Measurements from ENCODE around the gene QDPR.
"Not testable (repeated sequence)": the region's sequence is repeated elsewhere in the genome, so short reads cannot be mapped to it uniquely, and the experiment has no call there.

The QDPR gene

DNA sequence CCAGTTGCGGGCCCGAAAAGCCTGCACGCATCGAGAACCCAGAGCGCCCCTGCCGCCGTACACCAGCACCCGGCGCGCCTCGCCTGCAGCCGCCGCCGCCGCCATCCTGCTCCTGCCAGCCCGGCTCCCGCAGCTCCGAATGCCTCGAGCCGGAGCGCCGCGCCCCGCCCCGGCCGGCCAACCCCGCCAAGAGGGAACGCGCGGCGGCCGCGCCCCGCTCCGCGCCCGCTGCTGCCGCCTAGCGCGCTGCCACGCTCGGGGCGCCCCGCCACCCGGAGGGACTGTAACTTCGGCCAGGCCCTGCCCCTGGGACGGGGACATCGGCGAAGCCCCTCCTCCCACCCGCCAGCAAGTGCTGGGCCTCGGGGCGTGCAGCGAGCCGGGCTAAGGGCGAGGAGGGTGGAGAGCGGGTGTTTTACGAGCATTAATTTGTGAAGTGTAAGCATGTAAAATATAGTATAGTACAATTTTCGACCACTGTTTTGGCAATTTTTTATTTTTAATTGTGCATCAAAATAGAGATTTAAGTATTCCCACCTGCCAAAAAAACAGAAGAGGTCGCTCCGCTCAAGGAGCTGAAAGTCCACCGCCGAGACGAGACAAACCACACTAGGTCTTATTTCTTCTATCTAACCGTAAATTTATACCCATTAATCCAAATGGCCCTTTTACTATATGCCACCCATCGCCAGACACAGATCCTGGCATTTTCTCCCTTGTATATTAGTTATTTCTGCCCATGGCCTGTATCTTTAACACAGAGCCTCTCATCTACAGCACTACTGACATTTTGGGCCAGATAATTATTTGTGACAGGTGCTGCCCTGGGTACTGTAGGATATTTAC lies at the start of gene QDPR:
Gene QDPR (minus strand): TSS at position 141 of the 846 bp plus-strand sequence. CDS start 36 bp downstream, at position 105.
- peak; percentile 67 to 71 for DNase-seq

DNA sequence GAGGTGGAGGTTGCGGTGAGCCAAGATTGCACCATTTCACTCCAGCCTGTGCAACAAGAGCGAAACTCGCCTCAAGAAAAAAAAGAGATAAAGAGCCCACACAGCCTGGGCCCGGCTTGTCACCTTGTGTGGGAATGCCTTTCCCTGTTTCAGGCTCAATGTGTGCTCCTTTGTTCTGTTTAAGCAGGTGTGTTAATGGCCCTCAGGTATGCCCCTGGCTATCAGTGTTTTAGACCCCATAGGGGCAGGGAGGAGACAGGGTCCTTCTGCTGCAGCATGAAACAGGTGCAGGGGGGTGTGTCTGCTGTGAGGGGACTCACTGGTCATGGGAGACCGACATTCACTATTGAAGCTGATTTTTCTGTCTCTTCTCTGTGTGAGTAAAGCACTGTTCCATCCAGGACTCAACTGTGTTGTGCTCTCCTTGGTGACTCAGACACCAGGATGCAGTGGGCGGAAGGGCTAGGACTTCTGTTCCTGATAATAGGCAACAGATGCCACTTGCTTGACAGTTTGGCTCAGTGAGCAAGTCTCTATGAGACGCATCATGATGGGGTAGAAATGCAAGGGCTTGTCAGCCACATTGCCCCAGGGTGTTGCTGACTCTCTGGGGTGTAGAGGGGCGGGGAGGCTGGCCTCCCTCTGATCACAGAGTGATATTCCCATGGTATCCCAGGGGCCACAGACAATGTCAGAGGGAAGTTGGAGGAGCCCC lies 49.5 kb upstream of the QDPR start:
- DNase-seq, result no peak

- DNase-seq, result no peak
Measured at GRCh38 chr4:17560065-17560673, 48.3 kb upstream of the QDPR start.

DNA sequence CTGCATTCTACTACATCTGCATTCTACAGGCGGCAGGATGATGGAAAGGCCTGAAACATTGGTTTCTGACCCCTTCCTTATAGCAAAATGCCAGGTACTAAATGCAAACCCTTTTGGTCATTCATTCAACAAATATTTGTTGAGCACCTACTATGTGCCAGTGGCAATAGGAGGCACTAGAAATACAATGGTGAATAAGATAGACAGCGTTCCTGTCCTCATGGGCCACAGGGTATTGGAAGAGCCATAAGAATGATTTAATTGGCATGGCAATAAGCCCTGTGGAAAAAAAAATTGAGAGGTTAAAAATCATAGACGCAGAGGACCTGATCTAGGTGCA lies 47.8 kb upstream of the QDPR start:
- no peak for DNase-seq

DNA sequence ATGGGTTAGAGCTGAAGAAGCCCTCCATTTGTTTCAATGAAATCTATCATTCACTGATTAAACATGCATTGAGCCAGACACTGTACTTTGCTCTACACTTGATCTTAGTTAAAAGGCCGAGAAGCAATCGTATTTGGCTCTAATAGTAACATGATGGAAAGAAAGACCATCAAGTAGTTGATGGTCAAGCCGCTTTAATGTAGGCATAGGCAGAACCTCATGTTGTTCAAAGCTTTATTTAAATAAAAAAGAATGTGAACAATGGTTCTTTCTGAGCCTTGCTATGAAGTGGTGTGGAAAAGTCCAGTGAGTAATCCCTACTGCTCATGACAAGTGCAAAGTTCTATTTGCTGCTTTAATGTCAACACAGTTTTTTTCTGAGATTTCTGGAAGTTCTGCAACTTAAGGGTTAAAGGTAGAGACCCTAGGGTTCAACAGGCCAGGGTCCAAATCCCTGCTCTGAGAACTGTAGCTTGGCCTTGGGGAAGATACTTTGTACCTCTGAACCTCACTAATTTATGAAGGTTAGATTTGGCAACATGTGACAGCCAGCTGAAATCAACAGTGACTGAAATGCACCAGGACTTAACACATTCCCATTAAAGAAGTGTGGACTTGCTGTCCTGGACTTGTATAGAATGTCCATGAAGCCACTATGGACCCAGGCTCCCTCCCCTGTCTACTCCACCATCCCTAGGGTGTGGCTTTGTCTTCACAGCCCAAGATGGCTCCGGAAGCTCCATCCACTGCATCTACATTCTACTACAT lies 47.2 kb upstream of the QDPR start:
- DNase-seq, result no peak

DNA sequence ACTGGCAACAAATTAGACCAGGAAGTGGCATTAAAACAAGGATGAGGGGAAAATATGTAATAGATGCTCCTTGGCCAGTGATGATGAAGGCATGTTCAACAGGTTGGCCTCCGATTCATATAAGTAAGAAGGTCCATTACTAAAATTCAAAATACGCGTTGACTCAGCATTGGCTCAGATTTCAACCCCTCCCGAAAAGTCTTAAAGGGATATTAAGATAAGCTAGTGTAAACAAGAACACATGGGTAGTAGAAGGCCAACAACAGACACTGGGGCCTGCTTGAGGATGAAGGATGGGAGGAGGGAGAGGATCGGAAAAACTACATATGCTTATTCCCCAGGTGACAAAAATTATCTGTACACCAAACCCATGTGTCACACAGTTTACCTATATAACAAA lies 46.0 kb upstream of the QDPR start:
- DNase-seq, result no peak

DNA sequence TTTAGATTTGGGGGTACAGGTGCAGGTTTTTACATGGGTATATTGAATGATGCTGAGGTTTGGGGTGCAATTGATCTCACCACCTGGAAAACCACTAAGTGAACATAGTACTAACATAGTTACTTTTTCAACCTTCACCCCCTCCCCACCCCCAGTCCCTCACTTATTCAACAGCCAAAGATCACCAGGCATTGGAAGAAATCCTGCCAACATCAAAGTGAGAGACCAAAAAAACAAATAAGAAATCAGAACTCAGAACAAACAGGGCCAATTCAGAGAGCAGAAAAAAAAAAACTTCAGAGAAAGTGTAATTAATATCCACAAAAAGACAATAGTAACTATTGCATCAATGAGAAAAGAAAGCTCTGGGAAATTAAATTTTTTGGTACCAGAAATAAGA lies 44.6 kb upstream of the QDPR start:
- no peak for DNase-seq

DNA sequence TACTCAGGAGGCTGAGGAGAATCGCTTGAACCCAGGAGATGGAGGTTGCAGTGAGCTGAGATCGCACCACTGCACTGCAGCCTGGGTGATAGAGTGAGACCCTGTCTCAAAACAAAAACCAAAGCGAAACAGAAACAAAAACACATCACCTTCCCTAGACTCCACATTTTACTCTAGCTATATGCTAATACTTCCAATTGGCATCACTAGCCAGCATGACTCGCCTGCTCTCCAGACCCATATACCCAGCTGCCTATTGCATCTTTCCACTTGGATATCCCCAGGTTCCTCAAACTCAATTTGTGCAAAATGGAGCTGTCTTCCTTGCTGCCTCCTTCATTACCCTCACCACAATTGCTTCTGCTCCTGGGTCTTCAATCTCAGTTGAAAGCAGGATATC lies 42.7 kb upstream of the QDPR start:
- no peak for DNase-seq

GRCh38 chr4:17552427-17552826 lies 40.5 kb upstream of the QDPR start:
- no peak for DNase-seq

DNA sequence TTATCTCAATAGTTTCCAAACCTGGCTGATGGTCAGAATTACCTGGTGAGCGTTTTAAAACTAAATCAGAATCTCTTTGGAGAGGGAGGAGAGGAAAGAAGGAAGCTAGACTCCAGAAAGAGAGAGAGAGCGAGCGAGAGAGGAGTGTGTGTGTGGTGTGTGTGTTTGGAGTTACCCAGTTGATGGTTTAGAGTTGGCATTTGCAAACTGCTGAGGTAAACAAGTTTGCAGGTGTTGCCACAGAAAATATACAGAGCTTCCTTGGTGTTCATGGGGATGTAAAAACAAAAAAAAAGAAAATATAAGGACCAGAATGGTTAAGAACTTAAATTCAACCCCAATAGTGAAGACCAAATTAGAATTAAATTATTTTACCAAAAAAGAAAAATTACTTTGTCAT lies 38.7 kb upstream of the QDPR start:
- no peak for DNase-seq

DNA sequence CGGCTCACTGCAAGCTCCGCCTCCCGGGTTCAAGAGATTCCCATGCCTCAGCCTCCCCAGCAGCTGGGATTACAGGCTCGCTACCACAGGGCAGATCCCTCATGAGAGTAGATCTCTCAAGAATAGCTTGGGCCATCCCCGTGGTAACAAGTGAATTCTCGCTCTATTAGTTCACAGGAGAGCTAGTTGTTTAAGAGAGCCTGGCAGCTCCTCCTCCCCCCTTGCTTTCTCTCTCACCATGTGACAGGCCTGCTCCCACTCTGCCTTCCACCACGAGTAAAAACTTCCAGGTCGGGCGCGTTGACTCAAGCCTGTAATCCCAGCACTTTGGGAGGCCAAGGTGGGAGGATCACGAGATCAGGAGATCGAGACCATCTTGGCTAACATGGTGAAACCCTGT lies 34.8 kb upstream of the QDPR start:
- DNase-seq, result no peak

GRCh38 chr4:17546222-17546621 lies 34.3 kb upstream of the QDPR start:
- no peak for DNase-seq

DNA sequence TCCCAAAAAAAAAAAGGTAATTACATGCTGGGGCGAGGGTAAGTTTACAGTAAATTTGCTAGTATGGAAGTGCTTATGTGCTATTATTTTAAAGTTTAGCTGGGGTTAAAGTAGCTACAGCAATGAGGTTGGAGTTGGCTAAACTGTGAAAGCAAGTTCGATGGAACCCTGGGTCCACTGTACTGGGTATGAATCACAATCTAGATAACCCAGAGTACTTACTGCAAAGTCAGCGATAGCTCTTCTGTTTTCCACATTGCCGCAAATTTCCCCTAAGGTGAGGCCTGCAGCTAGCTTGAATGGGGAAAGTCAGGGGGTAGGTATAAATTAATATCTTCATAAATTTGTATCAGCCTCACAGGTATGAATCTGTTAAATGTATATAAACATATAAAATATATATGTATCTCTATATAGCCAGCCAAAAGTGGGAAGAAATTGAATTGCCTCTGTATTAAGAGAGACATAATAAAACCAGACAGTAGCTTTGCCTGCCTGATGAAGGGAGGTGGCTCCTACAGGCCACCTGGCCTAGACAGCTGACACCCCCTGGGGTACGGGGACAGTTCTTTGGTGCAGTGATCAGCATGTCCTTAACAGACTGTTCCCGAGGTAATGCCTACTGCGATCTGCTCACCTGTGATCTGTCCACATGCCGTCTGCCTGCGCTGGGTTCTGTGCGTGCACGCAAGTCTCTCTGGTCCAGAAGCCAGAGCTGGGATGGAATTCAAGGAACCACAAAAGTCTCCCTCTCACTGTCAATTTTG lies 33.7 kb upstream of the QDPR start:
- no peak for DNase-seq

DNA sequence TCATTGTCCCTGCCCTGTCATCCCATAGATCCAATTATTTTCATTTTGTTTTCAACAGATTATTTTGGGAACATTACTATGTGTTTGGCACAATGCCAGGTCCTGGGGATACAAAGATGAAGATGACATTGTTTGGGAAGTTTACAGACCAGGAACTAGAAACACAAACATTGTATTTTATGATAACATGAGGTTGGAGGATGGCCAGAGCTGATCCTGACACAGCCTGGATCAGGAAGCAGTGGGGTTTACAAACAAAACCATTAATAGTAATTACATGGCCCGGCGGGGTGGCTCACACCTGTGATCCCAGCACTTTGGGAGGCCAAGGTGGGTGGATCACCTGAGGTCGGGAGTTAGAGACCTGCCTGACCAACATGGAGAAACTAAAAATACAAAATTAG lies 32.9 kb upstream of the QDPR start:
- DNase-seq, result no peak

- peak in 1 of 2 donors; percentile 26 for DNase-seq
Measured at GRCh38 chr4:17544205-17544604, 32.3 kb upstream of the QDPR start.

DNA sequence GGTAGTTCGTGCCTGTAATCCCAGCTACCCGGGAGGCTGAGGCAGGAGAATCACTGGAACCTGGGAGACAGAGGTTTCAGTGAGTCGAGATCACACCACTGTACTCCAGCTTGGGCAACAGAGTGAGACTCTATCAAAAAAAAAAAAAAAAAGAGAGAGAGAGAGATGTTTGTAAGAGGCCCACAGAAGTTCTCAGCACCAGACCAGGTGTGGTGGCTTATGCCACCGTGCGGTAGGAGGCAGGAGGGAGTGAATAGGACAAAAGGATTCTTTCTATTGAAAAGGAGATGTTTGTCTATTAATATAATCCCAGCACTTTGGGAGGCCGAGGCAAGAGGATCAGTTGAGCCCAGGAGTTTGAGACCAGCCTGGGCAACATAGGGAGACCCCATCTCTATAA lies 25.2 kb upstream of the QDPR start:
- not testable (repeated sequence) for DNase-seq

GRCh38 chr4:17535906-17536305 lies 24.0 kb upstream of the QDPR start:
- no peak for DNase-seq

DNA sequence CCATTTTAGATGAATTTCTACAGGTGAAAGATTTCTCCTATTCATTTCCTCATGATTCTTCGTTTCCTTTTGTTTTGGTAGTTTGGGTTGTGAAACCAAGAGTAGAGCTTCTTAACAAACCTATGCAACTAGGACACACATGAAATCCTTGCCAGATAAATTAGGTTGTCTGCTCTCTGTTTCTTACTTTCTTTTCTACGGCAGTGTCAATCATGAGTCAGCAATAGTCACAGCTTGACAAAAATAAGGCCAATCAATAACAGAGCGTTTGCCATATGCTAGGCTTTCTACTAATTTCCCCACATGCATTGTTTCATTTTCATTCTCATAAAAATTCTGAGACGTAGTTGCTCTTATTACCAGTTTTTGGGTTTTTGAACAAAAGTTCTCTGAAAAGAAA lies 23.4 kb upstream of the QDPR start:
- no peak for DNase-seq

DNA sequence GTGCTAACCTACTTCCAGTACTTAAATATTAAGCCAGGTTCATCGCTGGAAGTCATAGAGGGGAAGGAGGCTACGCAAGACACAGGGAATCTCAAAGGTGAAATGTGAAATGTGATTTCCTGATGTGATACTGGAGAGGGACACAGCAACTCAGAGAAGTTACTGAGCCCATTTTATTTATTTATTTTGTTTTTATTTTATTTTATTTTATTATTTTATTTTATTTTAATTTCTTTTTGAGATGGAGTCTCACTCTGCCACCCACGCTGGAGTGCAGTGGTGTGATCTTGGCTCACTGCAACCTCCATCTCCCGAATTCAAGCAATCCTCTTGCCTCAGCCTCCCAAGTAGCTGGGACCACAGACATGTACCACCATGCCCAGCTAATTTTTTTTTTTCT lies 22.8 kb upstream of the QDPR start:
- no peak for DNase-seq

GRCh38 chr4:17531538-17532285 lies 19.8 kb upstream of the QDPR start:
- DNase-seq, result no peak

- no peak for DNase-seq
Measured at GRCh38 chr4:17528551-17529165, 16.8 kb upstream of the QDPR start.

Data from CD4-positive, alpha-beta T cell treated with Interleukin-4 for 1 hour (primary cell).